ENCODE measurements around the gene PMVK.

The PMVK gene

DNA sequence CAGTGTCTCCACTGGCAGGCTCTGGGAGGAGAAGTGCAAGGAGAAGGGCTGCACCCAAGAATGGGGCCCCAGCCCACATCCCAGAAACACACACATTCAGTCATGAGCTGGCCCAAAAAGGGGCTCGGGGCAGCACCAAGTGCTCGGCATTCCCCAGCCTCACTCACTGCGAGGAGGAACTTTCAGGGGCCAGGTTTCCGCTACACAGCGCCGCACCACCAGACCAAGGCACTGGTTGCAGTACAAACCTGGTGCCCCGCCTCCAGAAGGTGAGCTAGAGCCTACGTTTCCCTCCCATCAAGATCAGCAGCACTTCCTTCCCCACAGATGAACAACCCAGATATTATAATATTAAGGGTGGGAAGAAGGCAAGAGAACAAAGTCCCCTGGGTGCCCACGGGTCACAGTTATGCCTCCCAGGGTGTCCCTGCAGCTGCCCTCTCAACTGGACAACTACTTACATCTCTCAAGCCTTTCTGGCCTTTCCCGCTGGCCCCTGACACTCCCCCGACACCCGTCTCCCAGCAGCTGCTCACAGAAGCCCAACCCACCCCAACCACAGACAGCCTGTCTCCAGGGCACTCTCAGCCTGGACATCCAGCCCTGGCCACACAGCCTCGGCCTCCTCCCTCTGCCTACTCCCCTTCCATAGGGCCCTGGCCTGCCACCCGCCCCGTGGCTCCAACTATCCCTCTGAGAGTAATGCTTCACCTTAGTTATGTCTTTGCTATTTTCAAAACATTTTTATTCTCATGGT lies 15.6 kb upstream of the PMVK start:
- DNase-seq (ENCODE audit: low read depth in 3 of 3): peak; percentile 41 to 71 (median 47)

DNA sequence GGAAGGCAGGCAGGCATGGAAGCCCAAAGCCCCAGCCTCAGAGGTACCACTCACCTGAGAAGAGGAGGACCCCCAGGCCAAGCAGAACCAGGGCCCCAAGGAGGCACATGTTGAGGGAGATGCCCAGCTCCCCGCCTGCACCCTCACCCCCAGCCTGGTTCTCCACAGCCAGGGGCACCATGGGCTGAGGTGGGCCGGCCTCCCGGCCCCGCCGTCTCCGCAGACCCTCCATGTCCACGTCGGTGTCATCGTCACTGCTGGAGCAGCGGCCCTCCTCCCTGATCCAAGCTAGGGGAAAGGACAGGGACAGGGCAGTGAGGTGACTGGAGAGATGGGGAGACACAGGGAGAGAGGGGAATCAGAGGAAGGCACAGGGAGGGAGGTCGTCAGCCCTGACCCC lies 11.6 kb upstream of the PMVK start:
- no peak for DNase-seq (ENCODE audit: low read depth in 3 of 3)

DNA sequence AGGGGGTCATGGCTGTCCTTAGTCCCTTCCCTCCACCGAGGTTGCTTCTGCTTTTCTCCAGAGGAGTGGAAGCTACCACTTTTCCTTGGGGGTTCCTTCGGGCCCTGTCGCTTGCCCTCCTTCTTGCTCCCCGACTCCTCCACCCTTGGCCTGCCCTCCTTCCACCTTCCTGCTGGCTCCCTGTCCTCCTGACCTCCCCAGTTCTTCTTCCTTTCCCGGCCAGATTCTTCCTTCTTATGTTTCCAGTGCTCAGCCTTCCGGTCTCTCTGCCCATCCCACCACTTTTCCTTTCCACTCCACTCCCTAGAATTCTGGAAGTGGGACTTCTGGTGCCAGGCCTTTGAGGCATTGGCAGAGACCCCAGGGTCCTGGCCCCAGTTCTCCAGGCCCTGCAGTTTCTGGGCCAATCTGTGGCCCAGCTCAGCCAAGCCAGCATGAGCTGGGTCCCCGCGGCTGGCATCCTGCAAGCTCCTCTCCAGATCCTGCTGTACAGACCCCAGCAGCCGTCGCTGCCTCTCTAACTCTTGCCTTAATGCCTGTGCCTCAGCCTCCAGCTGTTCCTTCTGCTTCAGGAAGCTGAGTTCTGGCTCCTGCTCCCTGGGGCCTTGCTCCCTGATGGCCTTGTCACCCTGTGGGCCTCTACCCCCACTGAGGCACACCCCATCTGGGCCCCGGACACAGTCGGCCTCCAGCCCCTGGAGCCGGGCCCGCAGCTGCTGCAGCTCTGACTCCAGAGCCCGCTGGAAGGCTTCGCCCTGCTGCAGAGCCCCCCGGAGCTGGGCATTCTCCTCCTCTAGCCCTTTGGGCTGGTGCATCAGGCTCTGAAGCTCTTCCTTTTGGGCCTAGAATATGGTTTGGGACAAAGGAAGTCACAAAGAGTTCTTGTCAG lies 9.7 kb upstream of the PMVK start:
- DNase-seq (ENCODE audit: low read depth in 3 of 3): no peak

DNA sequence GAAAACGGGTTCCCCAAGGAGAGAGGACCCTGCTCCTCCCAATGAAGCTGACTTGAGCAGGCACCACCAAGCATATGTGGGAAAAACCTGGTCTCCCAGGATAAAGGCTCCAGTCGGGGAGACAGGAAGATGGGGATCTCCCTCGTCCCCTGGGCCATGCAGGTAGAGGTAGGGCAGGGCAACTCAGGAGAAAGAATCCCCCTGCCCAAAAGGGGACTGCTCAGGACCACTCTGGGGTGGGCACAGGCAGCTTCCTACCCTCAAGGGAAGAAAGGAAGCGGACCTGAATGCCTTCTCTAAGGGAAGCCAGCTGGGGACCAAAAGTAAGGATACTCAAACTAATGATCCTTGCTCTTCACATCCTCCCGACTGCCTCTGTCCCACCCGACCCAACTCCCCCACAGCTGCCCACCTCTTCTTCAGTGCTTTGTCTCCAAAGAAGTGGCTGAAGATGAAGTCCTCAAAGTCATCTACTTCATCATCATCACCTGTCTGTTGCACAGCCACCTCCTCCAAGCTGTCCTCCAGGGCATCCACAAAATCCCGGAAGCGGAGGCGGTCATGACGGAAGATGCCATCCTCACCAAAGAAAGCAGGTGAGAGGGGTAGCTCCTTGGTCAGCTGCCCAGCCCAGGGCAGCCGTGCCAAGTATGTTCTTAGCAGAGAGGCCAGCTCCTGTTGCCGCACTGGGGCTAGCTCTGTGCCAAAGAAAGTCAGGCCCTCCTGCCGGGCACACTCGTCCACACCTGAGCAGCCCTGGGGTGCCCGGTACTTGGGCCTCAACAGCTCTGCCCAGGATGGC lies 8.8 kb upstream of the PMVK start:
- DNase-seq (ENCODE audit: low read depth in 3 of 3): no peak

DNA sequence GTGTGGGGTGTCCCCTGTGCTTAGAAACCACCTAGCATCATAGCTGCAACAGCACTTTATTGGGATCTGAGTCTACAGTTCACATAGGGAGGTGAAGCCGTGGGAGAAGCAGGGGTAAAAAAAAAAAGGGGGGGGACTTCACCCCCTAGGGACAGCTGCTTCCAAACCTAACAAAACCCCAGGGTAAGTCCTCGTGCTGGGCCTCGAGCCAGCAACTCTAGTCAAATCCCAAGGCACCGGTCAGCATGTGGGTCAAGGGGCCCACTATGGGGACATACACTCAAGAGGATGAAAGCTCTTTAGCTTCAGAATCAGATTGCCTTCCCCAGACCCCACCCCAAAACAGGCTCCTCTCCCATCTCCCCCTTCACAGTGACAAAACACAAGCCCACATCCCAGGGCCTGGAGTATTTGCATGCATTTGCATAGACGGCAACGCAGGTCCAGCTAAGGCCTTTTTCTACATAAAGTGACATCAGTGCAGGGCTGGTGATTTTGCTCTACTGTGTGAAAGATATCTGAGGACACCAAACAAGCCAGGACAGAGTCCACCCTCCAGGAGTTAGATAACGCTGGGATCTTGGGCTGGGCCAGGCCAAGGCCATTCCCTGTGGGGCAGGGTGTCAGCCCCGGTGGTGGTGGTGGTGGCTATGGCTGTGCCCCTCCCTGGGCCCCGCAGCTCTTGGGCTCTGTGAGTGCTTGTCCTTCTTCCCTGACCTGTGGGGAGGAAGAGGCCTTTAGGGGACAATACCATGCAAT lies 8.1 kb upstream of the PMVK start:
- no peak for DNase-seq (ENCODE audit: low read depth in 3 of 3)

- peak in 1 of 3 experiments; percentile 31 for DNase-seq (ENCODE audit: low read depth in 3 of 3)
These were observed 7.3 kb upstream of the PMVK start for GRCh38 chr1:154943649-154944400.

DNA sequence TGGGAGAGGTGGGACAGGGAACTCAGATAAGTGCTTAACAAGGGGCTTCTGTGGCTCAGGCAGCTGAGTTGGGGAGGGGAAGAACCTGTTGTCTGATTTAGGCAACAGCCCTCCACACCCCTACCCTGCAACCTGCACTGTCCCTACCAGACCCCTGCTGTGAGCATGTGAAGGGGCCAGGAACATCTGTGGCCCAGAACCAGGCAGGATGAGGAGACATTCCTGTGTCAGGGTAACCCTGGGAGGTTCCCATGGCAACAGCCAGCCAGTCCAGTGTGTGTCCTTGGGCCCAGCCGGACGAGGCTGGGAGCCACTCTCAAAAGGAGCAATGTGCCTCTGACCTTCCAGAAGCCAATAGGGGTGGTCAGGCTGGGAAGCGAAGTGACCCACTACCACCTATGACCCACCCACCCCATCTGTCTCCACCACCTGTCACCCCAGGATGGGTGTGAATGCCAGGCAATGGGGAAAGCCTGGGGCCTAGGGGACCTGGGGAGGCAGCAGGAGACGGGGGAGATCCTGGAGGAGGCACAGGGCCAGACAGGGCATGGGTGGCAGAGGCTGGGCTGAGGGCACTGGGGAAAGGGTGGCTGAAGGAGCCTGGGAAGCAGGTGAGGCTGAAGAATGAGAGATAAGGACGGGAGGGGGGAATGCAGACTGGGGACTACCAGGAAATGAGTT lies 5.0 kb upstream of the PMVK start:
- DNase-seq (ENCODE audit: low read depth in 3 of 3): no peak

- no peak for DNase-seq (ENCODE audit: low read depth in 3 of 3)
These were observed 4.2 kb upstream of the PMVK start for GRCh38 chr1:154940651-154941194.

DNA sequence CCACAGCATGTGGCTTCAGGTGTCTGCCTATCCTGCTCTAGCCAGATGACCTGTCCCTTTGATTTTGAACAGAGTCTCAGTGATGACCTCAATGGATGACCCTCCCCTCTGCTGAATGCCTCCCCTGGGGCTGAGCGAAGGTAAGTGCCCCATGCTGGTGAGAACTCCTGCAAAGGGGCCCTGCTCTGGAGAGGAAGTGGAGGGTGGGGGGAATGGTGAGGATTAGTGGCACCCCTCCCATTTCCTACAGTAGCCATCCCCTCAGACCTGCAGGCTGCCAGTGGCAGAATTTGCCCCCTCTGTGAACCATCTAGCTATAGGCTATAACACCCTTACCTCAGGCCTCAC lies 3.7 kb upstream of the PMVK start:
- DNase-seq (ENCODE audit: low read depth in 3 of 3): no peak

DNA sequence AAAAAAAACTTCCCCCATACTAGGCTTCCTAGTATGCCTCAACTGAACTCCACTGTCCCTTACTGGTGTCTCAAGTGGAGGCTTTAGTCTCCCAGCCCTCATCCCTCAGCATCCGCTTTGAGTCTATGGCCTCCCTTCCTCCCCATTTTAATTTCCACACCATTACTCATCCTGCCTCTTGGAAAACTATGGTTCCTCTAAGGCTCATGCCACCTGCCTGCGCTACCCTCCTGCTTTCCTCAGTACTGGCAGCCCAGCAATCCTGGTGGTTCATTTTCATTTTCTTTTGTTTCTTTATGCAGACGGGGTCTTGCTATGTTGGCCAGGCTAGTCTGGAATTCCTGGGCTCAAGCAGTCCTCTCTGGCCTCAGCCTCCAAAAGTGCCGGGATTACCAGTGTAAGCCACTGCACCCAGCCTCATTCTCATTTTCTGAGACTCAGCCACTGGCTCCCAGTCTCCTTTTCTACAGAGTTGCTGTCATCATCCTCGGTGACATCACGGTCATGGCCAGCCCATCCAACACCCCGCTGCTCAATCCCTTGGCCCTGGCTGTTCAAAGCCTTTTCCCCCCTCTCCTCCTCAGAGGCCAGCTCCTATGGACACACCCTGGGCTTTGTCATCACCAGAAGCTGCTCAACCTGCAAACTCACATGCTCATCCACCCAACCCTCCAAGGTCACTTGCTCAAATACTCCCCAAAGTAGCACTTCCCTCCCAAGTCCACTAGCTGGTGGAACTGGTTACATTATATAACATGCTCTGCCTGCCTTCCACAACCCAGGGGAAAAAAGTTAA lies 2.3 kb upstream of the PMVK start:
- no peak for DNase-seq (ENCODE audit: low read depth in 3 of 3)

DNA sequence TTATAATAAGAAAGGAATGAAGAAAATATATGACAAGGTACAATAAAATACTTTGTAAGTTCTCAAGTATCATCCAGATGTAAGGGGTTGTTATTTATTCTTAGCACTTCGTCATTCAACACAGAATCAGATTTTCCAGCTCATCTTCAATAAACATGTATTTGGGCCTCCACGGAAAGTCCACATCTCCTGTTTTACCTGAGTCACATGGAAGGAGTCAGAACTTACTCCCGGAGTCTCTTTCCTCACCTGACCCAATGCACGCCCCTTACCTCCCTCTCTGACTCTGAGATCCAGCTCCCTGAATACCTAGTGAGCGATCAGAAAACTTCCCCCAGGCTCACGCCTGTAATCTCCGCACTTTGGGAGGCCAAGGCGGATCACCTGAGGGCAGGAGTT lies 1.5 kb upstream of the PMVK start:
- DNase-seq (ENCODE audit: low read depth in 3 of 3): no peak

DNA sequence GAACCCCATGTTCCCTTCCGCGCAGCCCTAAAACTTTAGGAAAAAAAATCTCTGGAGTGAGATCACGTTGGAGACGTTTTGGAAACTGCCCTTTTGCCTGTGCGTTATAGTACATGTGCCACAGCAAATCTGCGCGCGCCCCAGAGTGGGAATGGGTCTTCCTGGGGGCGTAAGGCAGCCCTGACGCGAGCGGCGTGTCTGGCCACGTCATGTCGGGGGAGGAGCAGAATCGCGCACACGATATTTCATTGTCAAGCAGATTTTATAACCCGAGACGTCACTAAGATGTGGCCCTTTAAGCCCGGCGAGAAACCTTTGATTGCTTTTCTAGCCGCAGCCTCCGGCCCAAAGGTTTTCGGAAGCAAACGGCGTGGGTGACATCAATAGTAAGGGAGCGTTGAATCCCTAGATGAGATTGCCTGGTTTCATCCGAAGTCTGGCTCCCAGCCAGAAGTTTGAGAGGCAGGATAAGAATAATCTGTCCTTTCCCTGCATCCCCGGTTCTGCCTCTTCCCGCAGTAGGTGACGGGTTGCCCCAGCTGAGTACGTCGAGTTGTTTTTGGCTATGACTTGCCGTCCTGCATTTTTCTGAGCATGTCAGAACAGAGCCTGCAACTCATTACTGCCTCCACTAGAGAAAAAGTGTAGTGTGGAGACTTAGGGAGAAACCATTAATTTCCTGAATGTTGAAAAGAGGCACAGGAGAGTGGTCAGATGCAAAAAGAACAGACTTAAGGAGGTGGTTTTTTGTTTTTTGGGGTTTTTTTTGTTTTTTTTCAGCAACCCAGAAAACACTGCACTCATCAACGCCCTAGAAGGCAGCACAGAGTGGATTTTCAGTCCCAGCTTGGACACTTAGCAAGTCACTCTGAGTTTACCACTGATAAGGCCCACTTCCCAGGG lies 817 bp upstream of the PMVK start:
- peak; percentile 72 to 87 (median 78) for DNase-seq (ENCODE audit: low read depth in 3 of 3)

DNA sequence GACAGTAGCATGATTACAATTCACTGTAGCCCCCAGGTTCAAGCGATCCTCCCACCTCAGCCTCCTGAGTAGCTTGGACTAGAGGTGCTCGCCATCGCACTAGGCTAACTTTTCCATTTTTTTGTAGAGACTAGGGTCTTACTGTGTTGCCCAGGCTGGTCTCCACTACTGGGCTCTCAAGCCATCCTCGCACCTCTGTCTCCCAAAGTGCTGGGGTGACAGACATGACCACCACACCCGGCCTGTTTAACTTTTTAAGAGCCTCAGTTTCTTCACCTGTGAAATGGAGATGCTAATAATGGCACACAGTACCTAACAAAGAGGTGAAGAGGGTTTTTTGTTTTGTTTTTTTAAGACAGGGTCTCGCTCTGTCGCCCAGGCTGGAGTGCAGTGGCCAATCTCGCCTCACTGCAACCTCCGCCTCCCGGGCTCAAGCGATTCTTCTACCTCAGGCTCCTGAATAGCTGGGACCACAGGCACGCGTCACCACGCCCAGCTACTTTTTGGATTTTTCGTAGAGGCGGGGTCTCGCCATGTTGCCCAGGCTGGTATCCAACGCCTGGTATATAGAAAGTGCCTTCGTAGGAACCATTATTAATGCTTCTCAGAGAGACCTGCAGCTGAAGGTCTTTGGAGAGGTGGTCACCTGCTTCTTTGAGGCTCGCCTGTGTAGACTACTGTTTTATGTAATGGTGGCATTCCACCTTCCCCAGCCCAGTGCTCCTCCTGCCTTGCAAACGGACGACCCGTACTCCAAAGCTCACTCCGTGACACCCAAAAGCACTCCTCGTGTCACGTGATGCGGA lies 567 bp downstream of the PMVK start:
- no peak for DNase-seq (ENCODE audit: low read depth in 3 of 3)

- no peak for DNase-seq (ENCODE audit: low read depth in 3 of 3)
These were observed 2.1 kb downstream of the PMVK start for GRCh38 chr1:154934358-154934948.

DNA sequence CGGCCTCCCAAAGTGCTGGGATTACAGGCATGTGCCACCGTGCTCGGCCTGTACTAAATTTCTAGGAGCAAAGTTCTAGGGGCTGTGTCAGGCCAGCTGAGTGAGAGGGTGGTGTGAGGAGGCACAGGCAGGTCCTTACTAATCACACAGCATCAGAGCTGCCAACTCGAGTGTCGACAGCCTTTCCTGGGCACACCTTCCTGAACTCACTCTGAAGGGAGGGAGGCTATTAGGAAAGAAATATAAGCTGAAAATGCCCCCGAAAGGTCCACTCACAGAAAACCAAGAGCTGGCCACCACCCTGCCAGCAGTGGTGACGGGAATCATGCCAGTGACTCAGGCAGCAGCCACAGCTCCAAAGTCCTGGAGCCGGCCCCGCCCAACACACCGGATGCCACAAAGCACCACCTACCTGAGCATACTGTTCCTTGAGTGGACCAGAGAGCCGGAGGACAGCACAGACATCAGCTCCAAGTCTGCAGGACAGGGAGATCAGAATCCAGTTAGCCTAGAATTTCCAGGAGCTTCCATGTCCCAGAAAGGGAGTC lies 4.5 kb downstream of the PMVK start:
- no peak for DNase-seq (ENCODE audit: low read depth in 3 of 3)

GRCh38 chr1:154926201-154926600 lies 10.3 kb downstream of the PMVK start:
- DNase-seq (ENCODE audit: low read depth in 3 of 3): no peak
